ENCODE measurements around the gene PCK1. TPM values are rescaled to one million over a fixed set of nuclear protein-coding genes. Genes with fewer than 3 reads are reported as not detected.

The PCK1 gene
- total RNA-seq, 1 experiment from 2014 or later: not detected

DNA sequence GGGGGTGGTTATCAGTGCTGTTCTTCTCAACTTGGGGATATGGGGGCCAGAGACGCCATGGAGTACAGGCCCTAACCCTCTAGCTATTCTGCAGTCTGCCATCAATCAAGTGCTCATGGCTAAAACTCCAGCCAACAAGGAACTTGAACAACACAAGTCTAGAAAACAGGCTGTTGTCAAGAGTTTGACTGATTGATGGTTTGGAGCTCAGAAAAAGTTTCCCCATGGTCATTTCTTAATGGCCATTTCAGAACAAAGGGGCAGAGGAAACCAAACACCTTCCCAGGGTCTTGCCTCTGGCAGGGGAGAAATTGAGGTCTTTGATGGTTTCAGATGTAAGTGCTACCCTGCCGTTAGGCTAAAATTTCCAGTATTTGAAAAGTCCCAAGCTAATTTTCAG, 15.1 kb downstream of the PCK1 start:
- DNase-seq (ENCODE audit: low spot score): no peak

DNA sequence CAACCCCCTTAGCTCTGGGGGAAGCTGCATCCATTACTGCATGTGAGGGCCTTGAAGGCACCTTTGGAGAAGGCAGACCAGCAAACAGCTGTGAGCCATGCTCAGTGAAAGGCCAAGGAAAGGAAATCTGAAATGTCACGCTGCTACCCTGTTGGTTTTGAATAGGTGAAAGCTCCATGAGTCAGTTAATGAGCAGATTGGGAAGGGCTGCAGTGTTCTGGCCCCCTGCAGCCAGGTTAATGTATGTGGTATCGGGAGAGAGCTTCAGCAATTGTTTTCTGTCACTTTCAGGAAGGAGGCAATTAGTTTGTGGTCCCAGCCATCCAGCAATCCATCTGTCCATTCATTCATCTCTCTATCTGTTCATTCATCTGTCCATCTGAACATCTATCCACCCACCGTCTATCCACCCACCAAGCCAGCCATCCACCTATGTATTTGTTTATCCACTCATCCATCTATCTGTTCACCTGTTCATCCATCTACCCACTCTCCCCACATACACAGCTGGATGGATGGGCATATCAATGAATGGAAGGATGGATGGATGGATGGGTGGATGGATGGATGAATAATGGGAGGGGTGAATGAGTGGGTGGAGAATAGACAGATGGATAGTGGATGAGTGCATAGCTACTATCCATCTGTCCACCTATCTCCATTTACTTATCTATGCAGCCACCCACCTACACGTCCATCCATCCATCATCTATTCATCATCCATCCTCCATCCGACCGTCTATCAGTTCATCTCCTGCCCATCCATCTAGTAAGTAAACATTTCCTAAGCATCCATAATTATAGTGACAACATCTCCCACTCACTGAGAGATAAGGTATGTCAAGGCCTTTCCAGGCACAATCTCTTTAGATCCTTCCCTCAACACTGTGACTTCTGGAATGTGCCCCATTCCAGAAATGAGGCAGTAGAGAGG, 16.0 kb downstream of the PCK1 start:
- no peak for DNase-seq (ENCODE audit: low spot score)

DNA sequence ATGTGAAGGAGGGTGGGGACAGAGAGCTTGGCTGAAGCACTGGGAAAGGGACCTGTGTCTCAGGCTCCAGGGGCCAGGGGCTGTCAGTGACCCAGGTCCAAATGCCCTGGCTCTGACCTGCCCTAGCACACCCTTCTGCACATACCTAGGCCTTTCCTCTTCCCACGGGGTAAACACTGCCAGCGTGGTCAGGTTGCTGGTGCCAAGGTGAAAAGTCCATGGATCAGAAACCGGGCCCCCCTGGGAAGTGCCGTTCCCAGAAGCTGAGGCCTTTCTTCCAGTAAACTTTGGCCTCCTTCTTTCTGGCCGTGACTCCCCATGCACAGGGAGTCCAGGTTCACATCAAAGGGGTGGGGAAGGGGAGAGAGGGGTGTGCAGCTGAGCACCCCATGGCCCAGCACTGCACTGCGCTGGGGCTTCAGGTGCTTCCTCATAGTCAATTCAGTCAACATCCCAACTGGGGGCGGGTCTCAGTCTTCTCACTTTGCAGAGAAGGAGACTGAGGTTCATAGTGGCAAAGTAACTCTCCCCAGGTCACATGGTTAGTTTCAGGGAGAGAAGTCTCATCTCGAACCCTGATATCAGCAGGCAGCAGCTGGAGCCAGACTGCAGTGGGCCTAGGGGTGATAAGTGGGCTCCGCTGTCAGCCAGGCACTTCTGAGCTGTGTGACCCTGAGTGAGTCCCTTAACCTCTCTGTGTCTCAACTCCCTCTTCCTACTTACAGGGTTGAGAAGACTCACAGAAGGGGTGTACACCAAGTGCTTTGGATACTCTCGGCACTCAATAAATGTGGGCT, 17.0 kb downstream of the PCK1 start:
- DNase-seq (ENCODE audit: low spot score): no peak

DNA sequence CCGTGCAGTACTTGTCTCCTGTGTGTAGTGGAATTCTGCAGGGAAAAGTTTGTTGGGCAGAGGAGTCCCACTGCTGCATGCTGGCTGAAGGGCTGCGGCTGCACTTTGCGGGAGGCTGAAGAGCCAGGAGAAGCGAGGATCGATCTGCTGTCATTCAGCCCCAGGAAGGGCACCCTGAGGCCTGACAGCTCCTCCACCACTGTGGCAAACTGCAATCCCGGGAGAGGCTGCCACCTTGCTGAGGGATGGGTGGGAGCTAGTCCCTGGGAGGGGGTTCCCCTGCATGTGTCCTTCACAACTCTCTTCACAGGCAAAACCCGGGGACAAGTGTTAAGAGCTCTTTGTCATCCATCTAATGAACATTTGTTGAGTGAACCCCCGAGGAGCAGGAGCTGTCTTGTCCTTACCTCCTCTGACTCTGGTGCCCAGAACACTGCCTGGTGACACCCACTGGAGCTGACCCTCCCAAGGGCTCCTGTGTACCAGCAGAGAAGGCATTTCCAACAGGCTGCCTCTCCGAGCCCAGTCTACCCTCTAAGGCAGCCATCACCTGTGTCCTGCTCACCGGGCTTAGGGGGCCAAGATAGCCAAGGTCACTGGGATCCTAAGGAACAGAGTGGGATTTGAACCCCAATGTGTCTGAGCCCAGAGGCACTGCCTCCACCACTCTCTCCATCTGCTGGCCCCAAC, 17.7 kb downstream of the PCK1 start:
- DNase-seq (ENCODE audit: low spot score): no peak

DNA sequence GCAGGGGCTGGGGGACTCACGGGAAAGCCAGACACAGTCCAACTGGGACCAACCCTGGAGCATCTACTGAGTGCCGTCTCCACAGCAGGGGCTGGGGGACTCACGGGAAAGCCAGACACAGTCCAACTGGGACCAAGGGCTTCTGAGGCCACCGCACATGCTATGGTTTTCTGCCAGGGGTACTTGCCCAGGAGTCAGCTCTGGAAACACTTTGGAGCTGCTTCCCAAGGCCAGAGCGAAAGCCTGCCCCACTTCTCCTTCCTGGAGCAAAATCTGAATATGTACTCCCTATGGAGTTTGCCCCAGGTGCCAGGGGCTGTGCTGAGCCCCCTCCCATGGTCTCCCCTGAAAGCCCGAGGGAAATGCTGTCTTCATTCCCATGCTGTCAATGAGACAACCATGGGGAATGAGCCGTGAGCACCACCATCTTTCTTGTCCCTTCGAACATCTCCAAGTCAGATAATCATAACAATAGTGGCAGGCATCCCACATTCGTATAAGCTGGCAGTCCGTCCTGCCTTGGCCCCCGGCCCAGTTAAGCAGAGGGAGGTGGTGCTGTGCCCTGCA, 18.5 kb downstream of the PCK1 start:
- DNase-seq (ENCODE audit: low spot score): no peak

DNA sequence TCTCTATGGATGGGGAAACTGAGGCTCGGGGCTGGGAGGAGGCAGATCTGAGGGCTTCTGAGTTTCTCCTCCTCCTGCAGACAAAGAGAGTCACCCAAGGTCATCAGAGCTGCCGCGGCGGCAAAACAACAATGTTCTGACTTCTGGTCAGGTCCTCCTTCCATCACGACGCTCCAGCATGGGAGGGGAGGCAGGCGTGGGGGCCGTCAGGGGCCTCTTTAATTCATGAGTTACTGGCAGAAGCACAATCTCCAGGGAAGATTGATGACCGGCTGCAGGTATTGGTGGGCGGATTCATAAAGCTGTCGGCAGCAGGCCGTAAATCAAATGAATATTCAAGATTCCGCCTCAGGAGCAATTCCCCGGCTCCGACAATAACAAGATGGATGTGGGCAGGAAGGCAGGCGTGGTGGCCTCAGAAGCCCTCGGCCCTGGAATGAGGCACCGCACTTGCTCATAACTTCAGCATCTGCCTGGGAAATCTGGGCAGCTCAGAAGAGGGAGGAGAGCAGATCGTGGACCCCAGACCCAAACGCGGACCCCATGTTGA, 19.1 kb downstream of the PCK1 start:
- DNase-seq (ENCODE audit: low spot score): peak; percentile 35

DNA sequence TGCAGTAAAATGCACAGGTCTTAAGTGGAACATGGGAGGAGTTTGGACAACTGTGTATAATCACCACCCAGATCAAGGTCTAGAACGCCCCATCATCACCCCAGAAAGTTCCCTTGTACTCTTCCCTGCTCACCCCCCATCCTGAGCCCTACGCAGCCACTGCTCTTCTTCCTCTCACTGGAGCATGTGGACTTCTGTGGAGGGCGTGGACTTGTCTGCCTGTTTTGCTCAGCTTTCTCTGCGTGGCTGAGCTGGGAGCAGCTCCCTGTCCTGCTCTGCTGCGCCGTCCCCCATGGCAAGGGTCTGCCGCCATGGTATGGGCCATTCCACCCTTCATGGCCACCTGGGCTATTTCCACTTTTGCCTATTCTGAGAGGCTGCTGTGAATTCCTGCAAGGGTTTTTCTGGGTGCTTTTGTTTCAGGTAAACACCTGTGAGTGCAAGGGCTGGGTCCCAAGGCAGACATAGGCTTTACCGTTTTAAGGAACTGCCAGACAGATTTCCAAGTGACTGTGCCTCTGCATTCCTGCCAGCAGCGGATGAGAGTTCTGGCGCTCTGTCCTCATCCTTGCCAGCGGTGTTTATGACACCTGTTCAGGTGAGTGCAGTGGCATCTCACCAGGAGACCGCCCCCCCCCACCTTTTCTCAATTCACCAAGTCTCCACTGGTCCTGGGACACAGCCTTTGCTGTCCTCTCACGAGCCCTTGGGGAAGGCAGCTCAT, 19.7 kb downstream of the PCK1 start:
- no peak for DNase-seq (ENCODE audit: low spot score)

DNA sequence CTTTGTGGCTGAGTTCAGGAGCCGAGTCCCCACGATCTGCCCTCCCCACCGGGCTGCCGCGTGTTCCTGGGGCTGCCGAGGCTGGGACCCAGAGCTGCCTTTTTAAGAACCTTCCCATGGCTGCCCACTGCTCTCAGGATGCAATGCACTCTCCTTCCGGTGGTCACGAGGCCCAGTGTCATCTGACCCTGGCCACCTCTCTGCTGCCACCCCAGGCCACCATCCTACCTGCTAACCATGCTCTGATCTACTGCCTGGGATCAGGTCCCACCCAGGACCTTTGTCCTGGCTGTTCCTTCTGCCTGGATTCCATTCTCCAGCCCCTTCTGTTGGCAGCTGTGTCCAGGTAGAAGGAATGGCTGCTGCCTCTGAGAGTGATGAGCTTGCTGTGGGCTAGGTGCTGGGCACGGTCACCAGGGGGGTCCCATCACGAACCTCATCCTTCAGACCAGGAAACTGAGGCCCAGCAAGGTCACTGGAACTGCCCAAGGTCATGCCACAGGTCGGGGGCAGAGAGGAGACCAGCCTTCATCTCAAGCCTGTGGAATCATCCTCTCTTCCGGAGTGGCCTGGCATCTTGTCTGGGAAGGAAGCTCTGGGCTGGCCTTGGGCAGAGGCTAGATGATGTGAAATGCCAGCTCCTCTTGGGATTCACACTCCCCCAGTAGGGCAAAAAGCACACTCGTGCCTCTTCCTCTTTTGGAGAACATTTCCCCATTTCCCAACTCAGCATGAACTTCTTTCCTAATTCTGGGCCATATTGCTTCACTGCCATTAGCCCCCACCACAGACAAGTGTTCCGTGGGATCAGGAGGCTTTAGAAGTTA, 20.5 kb downstream of the PCK1 start:
- no peak for DNase-seq (ENCODE audit: low spot score)

DNA sequence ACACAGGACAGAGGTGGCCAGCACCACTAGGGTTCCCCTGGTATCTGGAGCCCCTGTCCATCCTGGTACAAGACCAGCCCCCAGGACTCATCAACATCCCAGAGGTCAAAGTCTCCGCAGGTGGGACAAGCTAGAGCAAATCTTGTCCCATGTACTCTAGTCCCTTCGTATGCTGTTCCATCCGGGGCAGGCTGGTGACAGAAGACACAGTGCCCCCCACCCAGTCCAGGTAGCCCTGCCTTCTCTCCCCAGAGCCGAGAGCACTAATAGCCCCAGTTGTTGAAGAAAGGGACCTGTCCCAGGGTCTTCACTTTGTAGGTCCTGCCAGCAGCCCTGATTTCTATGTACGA, 21.1 kb downstream of the PCK1 start:
- no peak for DNase-seq (ENCODE audit: low spot score)

DNA sequence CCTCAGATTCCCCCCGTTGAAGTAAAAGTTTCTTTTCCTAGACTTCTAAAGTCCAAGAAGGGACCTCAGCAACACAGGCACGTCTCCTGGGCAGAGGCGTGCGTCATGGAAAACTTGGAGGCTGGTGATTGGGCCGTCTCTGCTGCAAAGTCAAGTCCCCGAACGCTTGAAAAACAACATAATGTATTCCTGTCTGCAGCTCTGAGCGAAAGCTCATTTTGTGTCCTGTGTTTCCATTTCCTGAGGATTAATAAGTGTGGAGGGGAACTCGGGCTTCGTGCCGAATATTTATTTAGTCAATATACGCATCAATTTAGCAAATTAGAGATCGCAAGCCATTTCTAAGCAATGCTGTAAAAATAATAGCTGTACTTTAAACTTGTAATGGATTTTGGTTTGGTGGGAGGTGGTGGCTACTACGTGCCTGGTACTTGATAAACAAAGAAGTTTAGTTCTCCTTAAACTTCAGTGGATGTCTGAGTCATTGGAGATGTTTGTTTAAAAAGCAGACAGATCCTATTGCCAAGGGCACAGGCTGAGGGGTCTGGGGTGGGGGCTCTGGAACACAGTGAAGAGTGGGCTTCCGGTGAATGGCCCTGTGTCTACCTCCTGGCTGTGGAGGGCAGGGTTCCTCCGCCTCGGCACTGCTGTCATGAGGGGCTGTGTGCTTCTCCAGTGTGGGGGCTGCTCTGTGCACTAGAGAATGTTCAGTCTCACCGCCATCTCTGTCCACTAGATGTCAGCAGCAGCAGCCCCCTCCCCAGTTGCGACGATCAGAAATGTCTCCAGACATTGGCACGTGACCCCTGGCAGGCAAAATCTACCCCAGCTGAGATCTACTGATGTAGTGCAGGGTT, 21.8 kb downstream of the PCK1 start:
- DNase-seq (ENCODE audit: low spot score): no peak

DNA sequence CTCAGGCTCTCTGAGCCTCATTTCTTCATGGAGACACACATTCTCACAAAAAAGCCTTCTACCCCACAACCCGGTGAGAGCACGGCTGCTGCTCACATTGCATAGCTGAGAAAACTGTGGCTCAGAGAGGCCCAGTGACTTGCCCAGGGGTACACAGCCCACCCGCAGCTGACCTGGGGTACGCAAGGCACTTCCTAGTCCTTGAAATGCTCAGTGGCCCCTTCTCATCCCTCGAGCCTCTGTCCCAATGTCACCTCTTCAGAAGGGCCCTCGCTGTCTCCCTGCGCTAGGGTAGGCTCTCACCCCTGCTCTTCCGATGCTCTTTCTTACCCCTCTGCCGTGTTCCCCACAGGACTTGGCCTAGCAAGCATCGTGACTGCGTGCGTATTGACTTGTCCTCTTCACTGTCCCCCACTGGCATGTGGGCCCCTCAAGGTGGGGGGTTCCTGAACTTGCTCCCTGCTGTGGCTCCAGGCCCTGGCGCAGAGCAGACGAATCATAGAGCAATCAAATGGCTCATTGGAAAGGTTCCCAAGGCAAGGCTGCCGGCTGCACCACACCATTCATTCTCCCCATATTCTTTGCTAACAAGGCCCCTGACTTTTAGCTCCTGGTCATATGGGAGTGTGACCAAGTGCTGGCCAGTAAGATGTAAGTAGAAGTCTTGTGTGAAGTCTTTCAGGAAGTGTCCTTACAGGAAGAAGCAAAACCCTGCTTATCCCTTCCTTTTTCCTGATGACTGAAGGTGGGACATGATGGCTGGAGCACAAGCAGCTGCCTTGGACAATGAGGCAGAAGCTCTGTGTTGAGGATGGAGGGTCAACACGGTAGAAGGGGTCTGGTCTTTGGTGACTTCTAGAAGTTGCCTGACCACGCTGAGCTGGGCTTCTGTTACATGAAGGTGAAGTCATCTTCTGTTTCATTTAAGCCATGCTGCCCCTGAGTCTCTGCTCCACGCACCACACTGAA, 22.7 kb downstream of the PCK1 start:
- no peak for DNase-seq (ENCODE audit: low spot score)

DNA sequence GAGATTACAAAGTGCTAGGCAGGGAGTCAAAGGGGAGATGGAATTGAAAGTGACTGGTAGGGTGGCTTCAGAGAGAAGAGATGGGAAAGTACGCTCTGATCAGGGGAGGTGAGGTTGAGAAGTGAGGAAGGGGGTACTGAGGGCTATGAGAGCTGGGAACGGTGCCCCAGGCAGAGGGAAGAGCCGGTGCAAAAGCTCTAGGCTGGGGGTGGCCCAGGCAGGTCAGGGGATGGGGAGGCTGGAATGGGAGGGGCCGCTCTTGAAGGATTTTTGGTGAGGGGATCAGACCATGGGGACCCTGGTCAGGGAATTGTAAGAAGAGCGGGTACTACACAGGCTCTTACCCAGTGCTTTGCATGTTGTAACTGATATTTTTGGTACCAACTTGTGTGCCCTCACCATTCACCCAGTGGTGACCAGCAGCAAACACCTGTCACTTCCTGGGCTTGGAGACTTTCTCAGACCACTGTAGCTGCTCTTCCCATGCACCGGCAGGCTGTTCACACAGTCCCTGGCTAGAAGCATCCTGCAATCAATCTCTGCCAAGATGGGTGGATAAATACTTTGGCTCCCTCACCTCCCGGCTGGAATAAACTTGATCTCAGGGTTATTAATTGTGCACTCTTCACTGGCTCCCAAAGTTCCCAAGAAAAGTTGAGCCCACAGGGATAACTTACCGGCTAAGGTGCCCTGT, 24.0 kb downstream of the PCK1 start:
- DNase-seq (ENCODE audit: low spot score): no peak

DNA sequence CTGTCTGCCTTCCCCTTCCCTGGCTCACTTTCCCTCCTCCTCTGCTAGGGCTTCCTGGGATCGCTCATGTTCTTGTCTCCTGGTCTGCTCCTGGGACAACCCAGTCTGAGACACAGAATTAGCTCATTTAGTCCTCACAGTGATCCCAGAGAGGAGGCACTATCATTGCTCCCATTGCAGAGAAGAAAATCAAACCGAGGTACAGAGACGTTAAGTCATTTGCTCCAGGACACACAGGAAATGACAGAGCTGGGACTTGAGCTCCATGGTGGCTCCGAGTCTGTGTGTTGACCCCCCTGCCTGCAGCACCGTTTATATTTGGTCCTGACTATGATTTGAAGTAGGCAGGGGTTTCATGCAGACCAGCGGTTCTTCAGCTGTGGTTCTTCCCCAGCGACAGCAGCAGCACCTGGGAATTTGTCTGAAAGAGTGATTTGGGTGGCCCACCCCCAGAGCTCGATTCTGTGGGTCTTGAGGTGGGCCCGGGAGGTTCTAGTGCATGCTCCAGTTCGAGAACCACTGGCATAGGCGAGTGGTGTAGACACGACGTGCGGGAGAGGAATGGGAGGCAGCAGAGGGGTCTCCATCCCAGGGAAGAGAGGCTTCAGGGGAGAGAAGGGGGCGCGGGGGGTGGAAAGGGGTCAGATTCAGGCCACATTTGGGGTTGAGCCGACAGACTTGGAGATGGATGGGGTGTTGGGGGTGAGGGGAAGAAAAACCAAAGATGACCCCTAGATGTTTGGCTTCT, 24.7 kb downstream of the PCK1 start:
- DNase-seq (ENCODE audit: low spot score): no peak

DNA sequence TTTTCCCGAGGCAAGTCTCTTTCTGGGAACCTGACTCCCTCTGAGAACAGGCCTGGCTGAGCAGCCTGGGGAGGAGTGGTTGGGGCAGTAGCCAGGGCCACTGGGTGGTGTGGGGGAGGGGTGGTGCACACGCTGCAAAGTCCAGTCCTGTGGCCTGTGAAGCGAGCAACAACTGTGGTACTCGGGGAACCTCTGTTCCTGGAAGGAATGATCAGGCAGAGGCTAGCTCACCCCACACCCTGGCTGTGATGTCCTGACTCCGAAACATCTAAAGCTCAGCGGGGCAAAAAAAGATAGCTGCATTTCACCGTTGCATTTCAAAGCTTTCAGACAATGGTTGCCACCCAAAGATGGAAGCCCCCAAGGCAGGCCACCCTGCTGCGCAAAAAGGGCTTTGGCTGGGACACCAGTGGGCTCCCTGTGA, 25.5 kb downstream of the PCK1 start:
- no peak for DNase-seq (ENCODE audit: low spot score)

DNA sequence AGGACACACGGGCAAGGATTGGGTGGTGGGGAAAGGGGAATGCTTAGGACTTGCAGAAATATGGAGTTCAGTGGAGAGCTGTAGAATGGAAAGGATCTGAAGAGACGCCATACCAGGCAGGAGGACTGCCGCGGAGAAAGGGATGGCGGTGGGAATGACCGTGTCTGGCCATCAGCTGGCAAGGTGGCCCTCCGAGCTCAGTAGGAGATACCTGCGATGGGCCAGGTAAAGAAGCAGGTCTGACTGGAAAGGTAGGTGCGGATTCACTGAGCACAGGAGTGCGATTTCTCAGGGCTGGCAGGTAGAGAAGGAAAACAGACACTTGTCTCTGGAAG, 26.0 kb downstream of the PCK1 start:
- no peak for DNase-seq (ENCODE audit: low spot score)

DNA sequence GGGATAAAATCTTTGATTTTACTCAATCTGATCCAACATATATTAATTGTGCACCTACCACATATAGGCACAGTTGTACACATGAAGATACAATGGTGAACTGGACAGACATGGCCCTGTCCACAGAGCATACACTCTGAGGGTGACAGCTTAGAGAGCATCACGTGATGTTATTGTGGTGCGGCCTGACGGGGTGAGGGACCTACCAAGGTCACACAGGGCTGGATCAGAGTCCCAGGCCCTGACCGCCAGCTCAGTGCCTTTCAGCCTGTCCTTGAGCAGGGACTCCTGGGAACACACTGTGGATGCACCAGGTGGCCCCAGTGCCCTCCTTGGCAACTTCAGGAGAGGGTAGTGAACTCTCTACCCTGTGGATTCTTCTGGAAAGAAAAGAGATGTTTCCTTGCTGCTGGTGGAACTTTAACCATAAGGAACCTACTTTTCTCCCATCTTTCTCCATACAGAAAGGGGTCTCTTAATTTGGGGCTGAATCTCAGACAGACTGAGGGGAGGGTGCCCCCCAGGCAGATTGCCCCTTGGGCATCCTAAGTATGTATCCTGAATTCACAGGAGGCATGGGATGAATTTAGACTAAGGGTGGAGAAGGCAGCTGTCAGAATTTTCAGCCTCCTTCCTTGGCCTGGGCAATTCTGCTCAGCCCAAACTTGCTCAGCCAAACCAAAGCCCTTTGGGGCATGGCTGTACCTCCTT, 26.5 kb downstream of the PCK1 start:
- no peak for DNase-seq (ENCODE audit: low spot score)

Data from A172 (cell line).